Fibroblast of lung (primary cell): ENCODE data around the gene FRMD4A. TPM values are rescaled to one million over a fixed set of nuclear protein-coding genes. Genes with fewer than 3 reads are reported as not detected.
A peak's percentile ranks its signal among the peaks of the same experiment; 100 is the strongest.

Source experiments
- DNase-seq, 2 donors: peaks; one replicate each; pipeline versions ENCODE4 v3.0.0 to v3.0.0-alpha.2; 2010; ENCODE audit warnings: low read depth in 2 of 2
- H2AFZ ChIP-seq: 2 replicates; pipeline ENCODE4 v1.5.1; 2012; ENCODE audit warnings: low read length, control low read depth, inconsistent platforms
- H3K27ac ChIP-seq: 2 replicates; pipeline ENCODE4 v1.5.1; 2011; ENCODE audit warnings: low read length, control low read depth; ENCODE audit not compliant: insufficient read depth
- H3K27me3 ChIP-seq: 2 replicates; pipeline ENCODE4 v1.5.1; 2011; ENCODE audit warnings: mild to moderate bottlenecking, low read length; ENCODE audit not compliant: control insufficient read depth, insufficient read depth
- H3K36me3 ChIP-seq: 2 replicates; pipeline ENCODE4 v1.5.1; 2011; ENCODE audit warnings: low read length; ENCODE audit not compliant: control insufficient read depth, insufficient read depth
- H3K4me1 ChIP-seq: 2 replicates; pipeline ENCODE4 v1.5.1; 2011; ENCODE audit warnings: low read length; ENCODE audit not compliant: control insufficient read depth, insufficient read depth; ENCODE audit errors: extremely low read depth
- H3K4me2 ChIP-seq: 2 replicates; pipeline ENCODE4 v1.5.1; 2011; ENCODE audit warnings: low read length, control low read depth; ENCODE audit not compliant: insufficient read depth; ENCODE audit errors: extremely low read depth
- H3K4me3 ChIP-seq, 4 experiments: fragments of 200-600 bp in 1 of 4; sonication (generic) in 1 of 4; replicated peaks in 1 of 4; 2 replicates each; pipeline ENCODE4 v1.5.1; 2011 to 2016; ENCODE audit warnings: low read length in 4 of 4, low read depth in 3 of 4, mild to moderate bottlenecking in 3 of 4, control low read depth in 2 of 4, inconsistent platforms in 1 of 4, mixed read lengths in 1 of 4; ENCODE audit not compliant: insufficient read depth in 1 of 4; ENCODE audit errors: control extremely low read depth in 1 of 4
- H3K79me2 ChIP-seq: 2 replicates; pipeline ENCODE4 v1.5.1; 2012; ENCODE audit warnings: mild to moderate bottlenecking, low read length, inconsistent platforms; ENCODE audit not compliant: control insufficient read depth, insufficient read depth
- H3K9ac ChIP-seq: 2 replicates; pipeline ENCODE4 v1.5.1; 2011; ENCODE audit warnings: mild to moderate bottlenecking, low read length, control low read depth; ENCODE audit not compliant: insufficient read depth
- H3K9me3 ChIP-seq: 2 replicates; pipeline ENCODE4 v1.5.1; 2012; ENCODE audit warnings: low read depth, low read length; ENCODE audit not compliant: control insufficient read depth, insufficient read depth
- H4K20me1 ChIP-seq: 2 replicates; pipeline ENCODE4 v1.5.1; 2011; ENCODE audit warnings: low read length; ENCODE audit not compliant: control insufficient read depth, insufficient read depth; ENCODE audit errors: extremely low read depth
- CTCF ChIP-seq, 2 donors: IDR thresholded peaks in 1 of 2; conservative IDR thresholded peaks in 1 of 2; 1 replicate in 1 of 2; 2 replicates in 1 of 2; pipeline ENCODE4 v1.5.1; 2011 to 2012; ENCODE audit warnings: low read length in 2 of 2, control low read depth in 1 of 2, inconsistent platforms in 1 of 2, low read depth in 1 of 2, mild to moderate bottlenecking in 1 of 2
- EZH2 ChIP-seq: IDR thresholded peaks from 2 replicates; pipeline ENCODE4 v1.5.1; 2012; ENCODE audit warnings: low read length, control low read depth, mild to moderate bottlenecking; ENCODE audit errors: missing control alignments
- polyA plus RNA-seq, 2 donors: library from polyadenylated mRNA; depleted of rRNA in 1 of 2; stranded (reverse) in 1 of 2; unstranded in 1 of 2; fragments of >200 nt; gene quantifications; 2 replicates each; pipeline ENCODE4 v1.2.1, GENCODE V29; 2011 to 2012; ENCODE audit warnings: missing spikeins in 1 of 2
- total RNA-seq: library from RNA; depleted of rRNA; stranded (reverse); fragments of >200 nt; gene quantifications from 2 replicates; pipeline ENCODE4 v1.2.1, GENCODE V29; 2014

The FRMD4A gene
- total and polyA plus RNA-seq, 2 donors (not counting 1 experiment from before 2014, with no cell fraction given) = 26.9 to 63.6 TPM

GRCh38 chr10:13885238-13885990 is 445.3 kb downstream of the FRMD4A start:
- no peaks in the 10 kb centered on the region for H3K27me3 ChIP-seq
- no peaks in the 10 kb centered on the region for H3K36me3 ChIP-seq
- H3K9me3 ChIP-seq = no peaks in the 10 kb centered on the region
- peaks cover 14% of the 10 kb centered on the region for H3K4me1 ChIP-seq
- H3K4me2 ChIP-seq = no peak overlapping the region
- no peak overlapping the region for H2AFZ ChIP-seq
- DNase-seq = no peak
- no peak for TF ChIP-seq EZH2
- H4K20me1 ChIP-seq = no peaks in the 10 kb centered on the region
- no peak overlapping the region for H3K4me3 ChIP-seq
- H3K9ac ChIP-seq = no peak overlapping the region
- no peak overlapping the region for H3K27ac ChIP-seq
- H3K79me2 ChIP-seq = peaks cover 68% of the 10 kb centered on the region

GRCh38 chr10:13883636-13884444 is 446.9 kb downstream of the FRMD4A start:
- Histone ChIP-seq H3K4me2 (no peak overlapping the region), H3K9ac (no peak overlapping the region), H3K9me3 (no peaks in the 10 kb centered on the region), H3K36me3 (no peaks in the 10 kb centered on the region), H3K4me1 (peaks cover 12% of the 10 kb centered on the region), H4K20me1 (no peaks in the 10 kb centered on the region), H3K4me3 (no peak overlapping the region), H3K79me2 (peaks cover 65% of the 10 kb centered on the region), H2AFZ (no peak overlapping the region), H3K27ac (no peak overlapping the region), H3K27me3 (no peaks in the 10 kb centered on the region)
- TF ChIP-seq CTCF (conservative IDR thresholded peaks at IDR 0.05 in 1 of 2, IDR thresholded peaks at IDR 0.05 in 1 of 2; ENCODE audit: low read depth in 1 of 2, low read length in 2 of 2) = no peak
- no peak for TF ChIP-seq EZH2
- peak in 1 of 2 donors; percentile 43 for DNase-seq

GRCh38 chr10:13882119-13882711 is 448.5 kb downstream of the FRMD4A start:
- DNase-seq = peak; percentile 76 to 99
- peak overlapping the region in 1 of 4 experiments; percentile 27 for H3K4me3 ChIP-seq

More at GRCh38 chr10:13882119-13882711, 448.5 kb downstream of the FRMD4A start:
- H3K36me3 ChIP-seq = no peaks in the 10 kb centered on the region
- H4K20me1 ChIP-seq = no peaks in the 10 kb centered on the region
- H2AFZ ChIP-seq = peak overlapping the region; percentile 40
- H3K79me2 ChIP-seq = peaks cover 56% of the 10 kb centered on the region
- H3K4me1 ChIP-seq = peaks cover 17% of the 10 kb centered on the region
- peak overlapping the region; percentile 79 for H3K27ac ChIP-seq
- TF ChIP-seq EZH2 (no peak), CTCF (conservative IDR thresholded peaks at IDR 0.05 in 1 of 2, IDR thresholded peaks at IDR 0.05 in 1 of 2; ENCODE audit: low read depth in 1 of 2, low read length in 2 of 2) (no peak)
- H3K27me3 ChIP-seq = no peaks in the 10 kb centered on the region
- no peak overlapping the region for H3K9ac ChIP-seq
- peak overlapping the region; percentile 20 for H3K4me2 ChIP-seq
- no peaks in the 10 kb centered on the region for H3K9me3 ChIP-seq
